ENCODE measurements around the gene C19orf18. TPM values are rescaled to one million over a fixed set of nuclear protein-coding genes. Genes with fewer than 3 reads are reported as not detected.

Gene C19orf18
- total and polyA plus RNA-seq, 2 of the 4 experiments (the other 2 are of a cell fraction) = 0.15 TPM; not detected in 1

DNA sequence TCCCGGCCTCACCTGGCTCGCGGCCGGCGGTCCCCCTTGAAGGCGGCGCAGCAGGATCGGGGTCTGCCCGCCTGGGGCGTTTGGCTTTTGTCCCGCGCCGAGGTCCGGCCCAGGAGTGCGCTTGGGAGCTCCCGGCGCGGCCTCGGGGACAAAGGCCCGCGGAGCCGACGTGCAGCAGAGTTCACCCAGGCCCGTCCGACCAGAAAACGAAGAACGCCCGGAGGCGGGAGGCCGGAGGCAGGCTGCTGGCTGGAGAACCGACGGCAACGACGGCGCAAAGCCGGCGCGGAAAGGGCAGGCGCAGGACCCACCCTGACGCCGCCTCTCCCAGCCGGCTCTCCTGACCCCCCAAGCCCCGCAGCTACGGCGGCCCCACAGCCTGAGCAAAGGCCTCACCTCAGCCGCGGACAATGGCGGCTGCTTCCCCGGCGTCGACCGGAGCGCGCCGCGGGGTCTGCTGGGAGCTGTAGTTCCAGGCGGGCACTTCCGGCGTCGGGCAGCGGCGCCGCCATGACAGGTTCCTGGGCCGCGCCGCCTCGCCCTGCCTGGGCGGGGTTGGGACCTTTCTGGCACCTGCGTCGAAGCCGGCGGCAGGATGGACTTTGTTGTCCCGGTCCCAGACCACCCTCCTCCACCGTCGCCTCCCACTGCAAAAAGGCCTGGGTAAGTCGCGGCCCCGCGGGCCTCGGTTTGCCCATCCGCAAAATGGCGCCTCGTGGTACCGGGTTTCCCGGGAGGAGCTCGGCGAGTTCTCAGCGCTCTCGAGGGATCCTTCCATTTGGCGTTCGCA is 28.2 kb upstream of the C19orf18 start, which contains the start of gene ZNF606:
Gene ZNF606, minus strand, starts transcription at position 437 of the 790 bp plus-strand sequence. CDS start 1,501 bp downstream, outside the sequence.
- peak within 1 kb of the TSS; percentile 97 for H3K14ac ChIP-seq (replicated peaks; ENCODE audit: low read depth, low read length)
- H3K4me2 ChIP-seq (ENCODE audit: low read depth, low read length) = peak within 1 kb of the TSS; percentile 93
- H2BK15ac ChIP-seq (ENCODE audit: low read depth, low read length) = peak within 1 kb of the TSS; percentile 7; the same call in 1 of the 3 replicates
- no peaks in the 10 kb centered on the region for H4K20me1 ChIP-seq (ENCODE audit: insufficient read depth, low read length)
- no peaks in the 10 kb centered on the region for H3K4me1 ChIP-seq (ENCODE audit: control insufficient read depth, insufficient read depth, low read length)
- peaks cover 24 to 39% of the 10 kb centered on the region in 2 experiments for H3K79me1 ChIP-seq (ENCODE audit: low read depth in 1 of 2, low read length in 2 of 2)
- H4K5ac ChIP-seq (ENCODE audit: low read depth, low read length) = peak within 1 kb of the TSS; percentile 79
- peak within 1 kb of the TSS; percentile 25; the same call in 1 of the 2 replicates for H2BK20ac ChIP-seq (ENCODE audit: low read depth, low read length)
- peak within 1 kb of the TSS; percentile 97 to 98 for H4K8ac ChIP-seq (ENCODE audit: low read depth in 2 of 2, low read length in 2 of 2)
- ChIA-PET POLR2A (ENCODE audit: unreplicated experiment) (interaction anchor here (0.6 kb wide), 1 partner anchor 180 kb away, joined by 3 read pairs; the partner anchor contains the start of gene ZNF274), CTCF (interaction anchor here (1.3 kb wide), 1 partner anchor 16 kb away, joined by 4 read pairs; no protein-coding TSS in a partner anchor)
- H3K9ac ChIP-seq (ENCODE audit: low read depth, low read length) = peak within 1 kb of the TSS; percentile 79
- H3K9me1 ChIP-seq (ENCODE audit: insufficient read depth, low read length) = no peaks in the 10 kb centered on the region
- WGBS, 2 experiments (ENCODE audit: extremely low coverage in 2 of 2, insufficient read length in 1 of 2) = 1% methylated on average over 44 of the region's 91 CpGs; no CpG with 5 or more reads in 1 of the 2 experiments
- intact Hi-C loops (cut with micrococcal nuclease) (loop anchor here (10.0 kb wide), 1 partner anchor 152 kb away; the partner anchor contains the start of gene ZNF329), dilution Hi-C loops (cut with HindIII; ENCODE audit: low sequenced_read_pairs, unreplicated experiment) (no loop called here), in situ Hi-C loops (cut with MboI; ENCODE audit: low sequenced_read_pairs) (no loop called here)
- BruUV-seq (replicated peaks) = no TSS peak
- H2AK5ac ChIP-seq (ENCODE audit: low read depth, low read length) = peak within 1 kb of the TSS; percentile 66
- H2AK9ac ChIP-seq (replicated peaks; ENCODE audit: low read depth, low read length, poor library complexity) = peak within 1 kb of the TSS; percentile 87
- DNase-seq (peak; percentile 84), ATAC-seq (ENCODE audit: low read depth) (peak; percentile 99)
- peak within 1 kb of the TSS; percentile 100 for H2AFZ ChIP-seq (replicated peaks; ENCODE audit: low read length, poor library complexity)
- H3K23ac ChIP-seq (ENCODE audit: low read depth, low read length) = peak within 1 kb of the TSS; percentile 92
- H4K91ac ChIP-seq (ENCODE audit: insufficient read depth, low read depth, low read length) = peak within 1 kb of the TSS; percentile 70
- H3K27ac ChIP-seq (ENCODE audit: insufficient read depth, low read length) = peak within 1 kb of the TSS; percentile 83
- peaks cover 48% of the 10 kb centered on the region for H3K36me3 ChIP-seq (ENCODE audit: control insufficient read depth, insufficient read depth, low read length)
- peak within 1 kb of the TSS; percentile 60; the same call in 1 of the 2 replicates for H2BK120ac ChIP-seq (ENCODE audit: low read depth, low read length)
- H3K18ac ChIP-seq (ENCODE audit: low read depth, low read length) = peak within 1 kb of the TSS; percentile 7
- peak within 1 kb of the TSS; percentile 92 for H3K4ac ChIP-seq (ENCODE audit: low read depth, low read length)
- H3K9me3 ChIP-seq (ENCODE audit: control insufficient read depth, insufficient read depth, low read length) = peaks cover 58% of the 10 kb centered on the region
- peak within 1 kb of the TSS; percentile 82 for H3K4me3 ChIP-seq (ENCODE audit: insufficient read depth, low read depth, low read length)
- peak within 1 kb of the TSS; percentile 63 for H2BK5ac ChIP-seq (ENCODE audit: low read depth, low read length, poor library complexity, severe bottlenecking)
- no peaks in the 10 kb centered on the region for H3K27me3 ChIP-seq (ENCODE audit: control insufficient read depth, insufficient read depth, low read length)
- peak within 1 kb of the TSS; percentile 19 for H3K56ac ChIP-seq (ENCODE audit: extremely low read depth, insufficient read depth, low read length)
- TF ChIP-seq MXI1 (IDR thresholded peaks at IDR 0.05; ENCODE audit: borderline replicate concordance, low read depth, low read length) (no peak), USF2 (IDR thresholded peaks at IDR 0.05; ENCODE audit: low read depth, low read length) (no peak), CHD1 (IDR thresholded peaks at IDR 0.05; ENCODE audit: low read depth, low read length) (no peak), ELK1 (IDR thresholded peaks at IDR 0.05; ENCODE audit: borderline replicate concordance, low read depth, low read length) (no peak), RFX5 (IDR thresholded peaks at IDR 0.05; ENCODE audit: low read depth, low read length) (no peak), RAD21 (IDR thresholded peaks at IDR 0.05; ENCODE audit: low read length) (no peak), FOS (IDR thresholded peaks at IDR 0.05; ENCODE audit: low read depth, low read length) (no peak), MAZ (IDR thresholded peaks at IDR 0.05; ENCODE audit: borderline replicate concordance, low read depth, low read length) (0 out of 2 replicates have a peak, but pooled peaks have one; percentile 25), NFE2L2 (IDR thresholded peaks at IDR 0.05; ENCODE audit: low read depth, low read length) (no peak), CTCF (conservative IDR thresholded peaks at IDR 0.05; ENCODE audit: low read depth, low read length) (no peak), POLR2A (IDR thresholded peaks at IDR 0.05; ENCODE audit: low read depth, low read length) (0 out of 2 replicates have a peak, but pooled peaks have one; percentile 51), CEBPB (IDR thresholded peaks at IDR 0.05; ENCODE audit: low read depth, low read length) (no peak), BHLHE40 (IDR thresholded peaks at IDR 0.05; ENCODE audit: low read depth, low read length) (no peak)

Data from IMR-90 (cell line).